Activated CD8-positive, alpha-beta memory T cell treated with anti-CD3 and anti-CD28 coated beads, Interleukin-2, amount 50 U/mL, for 48 hours (primary cell): ENCODE data around the gene CPNE5.

ENCODE experiments used
- DNase-seq: peaks from one replicate; pipeline ENCODE4 v3.0.0-alpha.2; 2020

Gene CPNE5

GRCh38 chr6:36692861-36693702 lies 146.2 kb downstream of the CPNE5 start:
- no peak for DNase-seq

GRCh38 chr6:36692220-36692619 lies 147.0 kb downstream of the CPNE5 start:
- DNase-seq: no peak

GRCh38 chr6:36691612-36692011 lies 147.6 kb downstream of the CPNE5 start:
- DNase-seq: no peak

- no peak for DNase-seq
Observed at GRCh38 chr6:36691011-36691410, 148.2 kb downstream of the CPNE5 start.
